Activated T-cell treated with anti-CD3 and anti-CD28 coated beads for 4 hours (primary cell): Measurements from ENCODE around the gene PDIK1L.
A peak's percentile ranks its signal among the peaks of the same experiment; 100 is the strongest.
"Not testable (repeated sequence)": the region's sequence is repeated elsewhere in the genome, so short reads cannot be mapped to it uniquely, and the experiment has no call there.

Experiments used
- DNase-seq: peaks from one replicate; pipeline ENCODE4 v3.0.0-alpha.2; 2020

PDIK1L gene

DNA sequence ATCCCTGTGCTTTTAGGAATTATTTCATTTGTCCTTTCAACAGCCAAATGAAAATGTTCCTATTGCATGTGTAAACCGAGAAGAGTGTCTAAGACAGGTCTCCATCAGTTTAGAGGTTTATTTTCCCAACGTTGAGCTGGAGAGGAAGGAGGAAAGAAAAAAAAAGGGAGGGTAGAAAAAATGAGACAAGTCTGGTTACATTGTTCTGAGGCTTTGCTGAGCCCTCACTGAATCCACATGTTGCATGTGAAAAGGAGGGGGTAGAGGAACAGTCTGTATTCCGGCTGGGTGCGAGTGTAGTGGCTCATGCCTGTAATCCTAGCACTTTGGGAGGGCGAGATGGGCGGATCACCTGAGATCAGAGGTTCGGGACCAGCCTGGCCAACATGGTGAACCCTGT lies 19.2 kb upstream of the PDIK1L start:
- no peak for DNase-seq

DNA sequence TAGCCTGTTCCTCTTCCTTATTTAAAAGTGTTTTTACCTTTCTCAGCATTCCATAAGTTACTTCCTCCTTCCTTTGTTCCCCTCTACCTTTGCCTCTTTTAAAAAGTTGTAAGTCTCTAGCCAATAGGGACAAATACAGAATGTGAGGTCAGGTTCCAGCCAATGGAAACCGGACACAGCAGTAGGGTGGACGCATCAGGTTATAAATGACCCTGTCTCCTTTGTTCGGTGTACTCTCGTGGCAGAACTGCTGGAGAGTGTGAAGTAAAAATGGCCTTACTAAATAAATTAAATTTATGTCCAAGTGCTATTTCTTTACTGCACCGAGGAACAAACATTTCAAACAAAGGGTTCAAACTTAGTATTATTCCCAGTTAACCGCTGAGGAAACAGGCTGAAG lies 18.1 kb upstream of the PDIK1L start:
- DNase-seq = not testable (repeated sequence)

DNA sequence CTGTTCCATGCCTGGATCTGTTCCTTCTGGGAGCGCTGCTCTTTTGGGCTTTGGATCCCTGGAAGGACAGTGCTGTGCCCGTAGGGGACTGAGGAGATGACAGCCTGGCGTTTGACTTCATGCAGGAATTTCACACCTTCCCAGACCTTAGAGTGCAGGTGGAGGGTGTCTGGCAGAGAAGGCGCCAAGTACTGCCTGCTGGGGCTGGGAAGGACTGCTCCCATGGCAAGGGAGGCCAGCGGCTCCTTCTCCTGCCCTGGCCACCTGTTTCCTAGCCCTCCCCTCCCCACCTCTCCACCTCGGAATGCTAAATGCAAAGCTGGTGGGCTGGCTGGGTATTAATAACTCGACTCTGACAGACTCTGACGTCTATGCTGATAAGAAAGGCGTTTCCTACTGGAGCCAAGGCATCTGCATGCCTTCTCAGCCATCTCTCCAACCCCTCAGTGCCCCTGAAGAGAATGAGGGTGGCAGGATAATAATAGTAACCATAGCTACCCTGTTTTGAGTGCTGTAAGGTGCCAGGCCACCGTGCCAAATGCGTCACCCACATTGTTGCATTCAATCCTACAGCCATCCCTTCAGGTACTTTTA lies 17.5 kb upstream of the PDIK1L start:
- DNase-seq = no peak

DNA sequence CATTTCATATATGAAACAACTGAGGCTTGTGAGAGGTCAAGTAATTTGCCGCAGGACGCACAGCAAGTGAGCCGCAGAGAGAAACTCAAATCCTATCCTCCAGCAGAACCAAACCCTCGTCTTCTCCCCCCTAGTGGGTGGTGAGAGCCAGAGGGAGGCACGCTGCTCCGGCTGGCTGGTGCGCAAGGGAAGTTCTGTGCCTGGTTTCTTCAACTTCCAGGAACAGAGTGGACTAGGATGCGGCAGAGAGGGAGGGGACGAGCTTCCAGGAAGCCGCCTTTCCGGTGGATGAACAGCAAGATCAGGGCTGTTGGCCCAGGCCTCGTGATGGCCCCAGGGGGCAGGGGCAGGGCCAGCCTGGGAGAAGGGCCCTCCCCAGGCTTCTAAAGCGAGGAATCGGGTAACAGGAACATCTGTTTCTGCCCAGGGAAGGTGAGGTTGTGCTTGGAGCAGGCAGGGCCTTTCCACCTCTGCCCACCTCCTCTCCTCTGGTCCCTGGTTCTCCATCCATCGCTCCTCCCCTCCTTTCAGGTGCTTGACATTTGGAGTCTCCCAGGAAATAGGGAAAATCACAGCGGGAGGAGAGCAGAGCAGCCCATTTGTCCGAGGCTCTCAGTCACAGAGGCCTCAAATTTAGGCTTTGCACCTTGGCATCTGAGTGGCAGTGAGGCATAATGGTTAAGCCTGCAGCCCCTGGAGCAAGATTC lies 16.8 kb upstream of the PDIK1L start:
- DNase-seq = no peak

DNA sequence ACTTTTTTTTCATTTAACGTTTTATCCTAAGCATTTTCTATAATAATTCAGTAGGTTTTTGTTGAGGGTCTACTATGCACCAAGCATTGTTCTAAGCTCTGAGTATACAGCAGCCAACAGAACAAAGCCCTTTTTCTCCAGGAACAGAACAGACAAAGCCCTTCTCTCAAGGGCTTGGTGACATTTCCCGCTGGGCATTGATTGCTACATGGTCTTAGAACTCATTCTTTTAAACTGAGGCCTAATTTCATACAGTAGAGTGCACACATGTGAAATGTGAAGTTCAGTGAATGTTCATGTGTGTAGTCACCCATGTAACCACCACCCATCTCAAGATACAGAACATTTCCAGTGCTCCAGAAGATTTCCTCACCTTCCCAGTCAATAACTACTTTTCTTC lies 15.2 kb upstream of the PDIK1L start:
- no peak for DNase-seq

DNA sequence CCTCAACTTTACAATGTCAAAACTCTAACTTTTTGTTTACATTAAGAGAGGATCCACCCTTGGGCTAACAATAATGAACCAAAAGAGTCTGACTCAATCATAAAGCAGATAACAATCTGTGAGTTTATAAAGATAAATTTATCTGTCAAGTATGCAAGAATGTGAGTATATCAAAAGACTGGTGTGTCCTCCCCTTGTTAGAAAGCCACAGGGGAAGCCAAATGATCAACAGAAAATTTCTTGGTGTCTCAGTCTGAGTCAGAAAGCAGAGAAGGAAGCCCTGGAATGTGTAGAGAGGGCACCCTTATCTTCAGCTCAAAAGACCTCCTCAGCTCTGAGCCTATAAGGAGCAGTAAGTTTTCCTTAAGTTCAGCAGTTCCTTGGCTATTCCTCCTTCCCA lies 13.9 kb upstream of the PDIK1L start:
- no peak for DNase-seq

DNA sequence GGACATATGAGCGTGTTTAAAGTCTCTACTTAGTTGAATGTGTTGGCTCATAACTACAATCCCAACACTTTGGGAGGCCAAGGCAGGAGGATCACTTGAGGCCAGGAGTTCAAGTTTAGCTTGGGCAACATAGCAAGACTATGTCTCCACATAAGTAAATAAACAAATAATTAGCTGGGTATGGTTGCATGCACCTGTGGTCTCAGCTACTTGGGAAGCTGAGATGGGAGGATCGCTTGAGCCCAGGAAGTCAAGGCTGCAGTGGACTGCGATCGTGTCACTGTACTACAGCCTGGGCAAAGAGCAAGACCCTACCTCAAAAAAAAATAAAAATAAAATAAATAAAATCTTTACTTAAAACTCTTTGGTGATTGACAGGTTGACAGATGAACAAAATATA lies 13.0 kb upstream of the PDIK1L start:
- DNase-seq = no peak

DNA sequence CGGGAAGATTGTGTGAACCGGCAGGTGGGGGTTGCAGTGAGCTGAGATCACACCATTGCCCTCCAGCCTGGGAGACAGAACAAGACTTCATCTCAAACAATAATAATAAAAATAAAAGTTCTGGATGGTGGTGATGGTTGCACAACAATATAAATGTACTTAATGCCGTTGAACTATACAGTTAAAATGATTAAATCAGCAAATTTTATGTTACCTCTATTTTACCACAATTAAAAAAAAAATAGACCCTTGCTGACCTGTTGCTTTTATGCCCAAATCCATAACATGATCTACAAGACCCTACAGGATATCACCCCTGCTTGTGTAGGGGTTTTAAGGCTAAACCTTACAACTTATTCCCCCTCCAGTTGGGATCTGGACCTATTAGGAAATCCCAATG lies 11.8 kb upstream of the PDIK1L start:
- no peak for DNase-seq

DNA sequence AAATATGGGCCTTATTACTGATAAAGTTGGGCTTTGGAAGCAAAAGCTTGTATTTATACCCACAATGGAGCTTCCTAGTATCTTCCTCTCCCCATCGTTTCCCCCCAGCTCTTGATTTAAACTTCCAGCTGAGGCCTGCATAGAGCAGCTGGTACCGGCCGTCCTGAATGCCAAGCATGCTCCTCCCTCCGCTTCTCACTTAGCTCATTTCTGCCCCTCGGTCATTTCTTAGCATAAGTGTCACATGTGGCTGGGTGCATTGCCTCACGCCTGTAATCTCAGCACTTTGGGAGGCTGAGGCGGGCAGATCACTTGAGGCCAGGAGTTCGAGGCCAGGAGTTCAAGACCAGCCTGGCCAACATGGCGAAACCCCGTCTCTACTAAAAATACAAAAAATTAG lies 11.4 kb upstream of the PDIK1L start:
- DNase-seq = not testable (repeated sequence)

DNA sequence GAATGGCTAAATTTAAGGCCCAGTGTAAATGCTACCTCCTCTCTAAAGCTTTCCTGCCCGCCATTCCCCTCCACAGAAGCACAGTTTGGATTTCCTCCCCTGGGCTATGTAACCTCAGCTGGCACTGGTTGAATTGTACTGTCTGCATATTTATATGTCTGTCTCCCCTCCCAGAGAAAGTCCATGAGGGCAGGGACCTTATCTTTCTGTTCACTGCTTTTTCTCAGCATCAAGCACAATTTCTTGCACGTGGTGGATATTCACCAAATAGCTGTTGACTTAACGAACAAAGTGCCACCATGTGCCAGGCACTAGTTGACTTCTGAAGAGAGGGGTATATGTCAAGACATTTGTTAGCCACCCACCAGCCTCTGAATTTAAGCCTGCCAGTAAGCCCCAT lies 9.5 kb upstream of the PDIK1L start:
- DNase-seq = no peak

DNA sequence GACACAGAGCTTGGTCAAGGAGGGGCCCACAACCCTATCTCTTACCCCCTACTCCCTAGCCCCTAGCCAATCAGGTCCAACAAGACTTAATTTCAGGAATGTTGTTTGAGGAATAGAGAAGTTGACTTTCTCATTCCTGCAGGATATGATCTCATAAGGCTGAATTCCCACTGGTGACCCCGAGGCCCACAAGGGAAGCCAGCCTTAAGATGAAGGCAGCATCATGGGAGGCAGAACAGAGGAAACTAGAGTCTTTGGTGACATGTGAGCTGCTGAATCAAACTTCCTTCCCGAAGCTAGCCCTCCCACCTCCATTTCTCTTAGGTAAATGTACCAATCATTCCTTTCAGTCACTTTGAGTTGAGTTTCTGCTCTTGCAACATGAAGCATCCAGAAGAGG lies 9.1 kb upstream of the PDIK1L start:
- DNase-seq = no peak

DNA sequence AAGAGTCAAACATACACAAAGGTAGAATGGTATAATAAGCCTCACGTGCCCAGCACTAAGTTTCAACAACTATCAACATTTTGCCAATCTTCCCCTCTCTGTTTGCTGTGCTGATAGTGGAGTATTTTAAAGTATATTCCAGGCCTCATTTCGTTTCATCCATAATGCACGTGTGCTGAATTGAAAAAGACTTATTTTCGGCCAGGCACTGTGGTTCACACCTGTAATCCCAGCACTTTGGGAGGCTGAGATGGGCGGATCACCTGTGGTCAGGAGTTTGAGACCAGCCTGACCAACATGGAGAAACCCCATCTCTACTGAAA lies 6.4 kb upstream of the PDIK1L start:
- not testable (repeated sequence) for DNase-seq

DNA sequence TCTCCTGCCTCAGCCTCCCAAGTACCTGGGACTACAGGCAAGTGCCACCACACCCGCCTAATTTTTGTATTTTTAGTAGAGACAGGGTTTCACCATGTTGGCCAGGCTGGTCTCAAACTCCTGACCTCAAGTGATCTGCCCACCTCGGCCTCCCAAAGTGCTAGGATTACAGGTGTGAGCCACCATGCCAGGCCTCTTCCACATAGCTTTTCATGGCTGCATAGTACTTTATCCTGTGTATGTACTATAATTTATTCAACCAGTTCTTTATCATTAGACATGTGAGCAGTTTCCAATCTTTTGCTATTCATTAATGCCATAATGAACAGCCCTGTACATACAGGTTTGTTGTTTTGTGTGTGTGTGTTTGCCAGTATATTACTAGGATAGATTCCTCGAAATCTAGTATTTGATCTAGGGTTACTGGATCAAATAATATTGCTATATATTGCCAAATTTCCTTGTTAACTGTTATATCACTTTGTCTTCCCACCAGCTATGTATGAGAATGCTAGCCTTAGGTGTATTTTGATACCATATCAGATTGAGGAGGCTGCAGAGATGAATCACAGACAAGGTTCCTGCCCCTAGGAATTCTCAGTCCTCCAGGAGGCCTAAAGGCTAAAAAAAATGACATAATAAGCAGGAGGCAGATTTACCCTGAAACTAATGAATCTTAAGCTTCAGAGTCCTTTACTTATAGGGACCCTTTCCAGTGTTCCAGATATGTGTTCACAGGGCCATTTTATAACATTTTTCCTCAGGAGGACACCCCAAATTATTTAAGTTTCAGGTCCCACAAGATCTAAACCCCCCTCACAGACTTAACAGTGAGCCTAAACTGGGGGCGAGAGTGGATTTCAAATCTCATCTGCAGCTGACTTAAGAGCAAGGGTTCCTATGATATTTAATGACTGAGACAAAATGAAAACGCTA lies 2.1 kb upstream of the PDIK1L start:
- no peak for DNase-seq

DNA sequence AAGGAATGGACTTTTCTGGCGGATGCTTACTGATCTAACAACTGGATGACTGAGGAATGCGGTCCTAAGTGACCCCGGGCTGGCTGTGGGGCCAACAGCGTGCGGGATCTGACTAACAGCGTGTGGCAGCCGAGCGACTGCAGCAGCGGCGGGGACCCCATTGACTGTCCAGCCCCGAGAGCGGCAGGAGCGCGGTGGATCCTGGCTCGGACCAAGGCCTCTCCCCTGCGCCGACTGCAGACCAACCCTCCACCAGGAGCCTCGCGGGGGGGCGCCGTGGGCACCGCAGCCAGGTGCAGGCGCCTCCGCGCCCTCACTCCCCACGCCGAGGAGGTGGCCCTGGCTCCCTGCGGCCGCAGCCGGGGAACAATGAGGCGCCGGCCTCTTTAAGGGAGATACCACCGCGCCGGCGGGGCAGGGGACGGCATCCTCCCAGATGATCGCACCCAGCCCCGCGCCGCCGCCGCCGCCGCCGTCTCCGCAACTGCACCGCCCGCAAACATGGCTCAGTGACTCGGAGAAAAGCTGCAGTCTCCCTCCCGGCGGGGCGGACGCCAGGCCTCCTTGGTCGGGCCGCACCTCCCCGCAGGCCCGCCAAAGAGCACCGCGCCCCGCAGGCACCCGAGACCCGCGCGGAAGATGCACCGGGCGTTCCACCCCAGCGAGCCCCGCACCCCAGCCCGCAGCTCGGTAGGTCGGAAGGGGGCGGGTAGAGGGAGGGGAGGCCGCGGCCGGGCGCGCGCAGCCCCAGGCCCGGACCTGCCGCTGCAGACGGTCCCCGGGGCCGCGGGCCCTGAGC lies 694 bp upstream of the PDIK1L start:
- DNase-seq = peak; percentile 53

DNA sequence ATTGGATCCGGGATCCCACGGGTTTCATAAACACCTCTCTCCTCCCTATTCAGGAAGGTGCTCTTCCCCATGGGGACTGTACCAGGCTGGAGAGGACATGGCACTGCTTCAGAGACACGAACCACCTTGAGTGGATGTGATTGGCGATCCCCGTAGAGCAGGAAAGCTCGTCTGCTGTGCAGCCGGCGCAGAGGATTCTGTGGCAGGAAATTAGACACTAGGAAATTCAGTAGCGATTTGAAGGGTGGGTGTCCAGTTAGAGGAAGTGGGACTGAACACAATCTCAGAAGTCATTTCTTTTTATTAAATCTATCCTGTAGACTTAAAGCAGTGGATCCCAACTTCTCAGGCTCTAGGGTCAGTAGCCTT lies 767 bp downstream of the PDIK1L start:
- no peak for DNase-seq

DNA sequence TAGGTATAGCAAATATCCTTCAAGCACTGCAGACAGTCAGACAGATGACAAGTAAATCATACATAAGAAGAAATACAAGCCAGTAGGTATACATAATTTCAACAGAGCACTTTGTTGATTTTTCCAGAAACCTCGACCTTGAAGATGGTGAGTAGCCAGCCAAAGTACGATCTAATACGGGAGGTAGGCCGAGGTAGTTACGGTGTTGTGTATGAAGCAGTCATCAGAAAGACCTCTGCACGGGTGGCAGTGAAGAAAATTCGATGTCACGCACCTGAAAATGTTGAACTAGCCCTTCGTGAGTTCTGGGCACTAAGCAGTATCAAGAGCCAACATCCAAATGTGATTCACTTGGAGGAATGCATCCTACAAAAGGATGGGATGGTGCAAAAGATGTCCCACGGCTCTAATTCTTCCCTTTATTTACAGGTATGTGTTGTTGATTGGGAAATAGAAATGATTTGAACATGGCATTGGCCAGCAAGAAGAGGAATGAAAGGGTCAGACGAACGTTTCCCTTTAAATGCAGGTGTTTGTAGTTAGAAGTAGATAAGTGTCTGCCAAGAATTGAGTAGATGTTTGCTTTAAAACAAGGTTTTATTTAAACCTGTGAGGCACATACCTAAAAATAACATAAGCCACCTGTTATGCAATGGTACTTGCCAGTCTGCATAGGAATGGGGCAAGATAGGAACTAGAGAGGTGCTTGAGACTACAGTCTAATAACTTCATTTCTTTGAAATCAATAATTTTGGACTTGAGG lies 2.7 kb downstream of the PDIK1L start:
- no peak for DNase-seq

DNA sequence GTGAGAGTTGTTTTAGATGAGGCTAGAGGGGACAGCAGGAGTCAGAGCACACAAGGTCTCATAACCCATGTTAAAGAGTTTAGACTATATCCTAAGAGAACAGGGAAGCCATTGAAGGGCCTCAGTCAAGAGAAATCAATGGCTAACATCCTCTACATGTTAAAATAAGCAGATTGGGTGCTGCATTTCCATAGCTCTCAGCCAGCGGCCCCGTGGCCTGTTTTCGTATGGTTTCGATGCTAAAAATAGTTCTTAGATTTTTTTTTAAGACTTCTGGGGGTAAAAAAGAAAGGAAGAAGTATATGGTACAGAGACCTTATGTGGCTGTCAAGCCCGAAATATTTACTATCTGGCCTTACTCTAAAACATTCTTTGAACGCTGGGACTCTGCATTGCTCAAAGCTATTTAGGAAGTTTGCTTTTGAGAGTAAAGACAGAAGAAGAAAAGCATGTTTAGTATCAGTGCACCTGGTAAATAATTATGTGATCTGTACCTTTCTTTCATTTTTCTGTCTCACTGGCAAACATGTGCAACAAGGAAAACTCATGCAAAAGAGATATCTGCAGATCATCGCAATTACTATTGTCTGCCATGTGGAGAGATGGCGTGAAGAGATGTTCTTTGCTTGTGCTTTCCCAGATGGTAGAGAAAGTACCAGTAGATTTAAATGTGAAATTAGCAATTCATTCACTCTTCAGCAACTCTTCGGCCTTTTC lies 8.4 kb downstream of the PDIK1L start:
- no peak for DNase-seq

DNA sequence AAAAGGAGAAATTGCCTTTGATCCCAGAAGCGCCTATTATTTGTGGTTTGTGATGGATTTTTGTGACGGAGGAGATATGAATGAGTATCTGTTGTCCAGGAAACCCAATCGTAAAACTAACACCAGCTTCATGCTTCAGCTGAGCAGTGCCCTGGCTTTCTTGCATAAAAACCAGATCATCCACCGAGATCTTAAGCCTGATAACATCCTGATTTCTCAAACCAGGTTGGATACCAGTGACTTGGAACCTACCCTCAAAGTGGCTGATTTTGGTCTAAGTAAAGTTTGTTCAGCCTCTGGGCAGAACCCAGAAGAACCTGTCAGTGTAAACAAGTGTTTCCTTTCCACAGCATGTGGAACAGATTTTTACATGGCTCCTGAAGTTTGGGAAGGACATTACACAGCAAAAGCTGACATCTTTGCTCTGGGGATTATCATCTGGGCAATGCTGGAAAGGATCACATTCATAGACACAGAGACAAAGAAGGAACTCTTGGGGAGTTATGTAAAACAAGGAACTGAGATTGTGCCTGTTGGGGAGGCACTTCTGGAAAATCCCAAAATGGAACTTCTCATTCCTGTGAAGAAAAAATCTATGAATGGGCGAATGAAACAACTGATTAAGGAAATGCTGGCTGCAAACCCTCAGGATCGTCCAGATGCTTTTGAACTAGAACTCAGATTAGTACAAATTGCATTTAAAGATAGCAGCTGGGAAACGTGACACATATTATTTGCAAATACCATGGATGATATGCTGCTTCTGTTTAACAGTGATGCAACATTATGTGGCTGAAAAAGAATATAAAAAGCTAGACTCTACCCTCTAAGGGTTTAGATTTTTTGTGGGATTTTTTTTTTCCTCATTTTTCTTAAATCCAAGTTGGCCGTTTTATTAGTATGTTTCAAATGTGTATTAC lies 10.5 kb downstream of the PDIK1L start:
- no peak for DNase-seq

DNA sequence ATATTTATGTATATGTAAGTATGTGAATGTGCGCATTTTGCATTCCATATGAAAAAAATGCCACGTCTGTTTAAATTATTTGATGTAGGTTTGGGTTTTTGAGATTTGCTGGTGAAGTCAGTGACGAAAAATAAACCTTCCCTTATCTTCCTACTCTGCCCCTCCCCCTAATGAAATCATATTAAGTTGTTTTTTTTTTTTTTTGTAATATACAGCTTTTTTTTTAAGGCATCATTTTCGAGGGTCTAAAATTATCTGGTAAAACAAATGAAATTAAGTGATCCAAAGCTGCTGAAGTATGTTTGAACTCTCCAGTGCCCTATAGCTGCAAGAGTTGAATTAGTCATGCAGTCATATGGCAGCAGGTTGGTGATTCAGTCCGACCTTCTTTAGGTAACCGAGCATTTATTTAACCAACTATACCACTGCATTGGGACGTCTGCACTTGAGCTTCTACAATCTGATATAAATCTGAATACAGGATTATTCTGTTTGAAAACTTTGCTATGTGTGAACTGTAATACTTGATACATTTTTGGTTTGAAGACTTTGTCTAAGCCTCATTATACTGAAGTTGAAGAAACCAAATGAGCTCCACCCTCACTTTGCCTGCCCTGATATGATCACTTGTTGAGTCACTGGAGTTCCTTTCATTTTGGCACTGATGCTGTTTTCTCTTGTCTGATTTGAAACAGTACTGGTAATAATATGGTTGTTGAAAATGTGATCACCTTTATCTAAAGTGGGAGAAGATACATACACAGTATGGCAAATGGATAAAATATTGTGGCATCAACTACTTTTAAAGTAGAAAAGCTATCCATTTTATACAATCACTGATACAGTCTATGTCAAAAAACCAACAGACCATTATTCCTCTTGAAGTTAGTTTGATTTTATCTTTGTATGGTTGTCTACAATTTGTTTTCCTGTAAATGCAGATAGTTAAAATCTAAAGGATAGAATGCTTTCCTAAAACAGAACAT lies 11.7 kb downstream of the PDIK1L start:
- no peak for DNase-seq
